GM21619 (cell line): Measurements from ENCODE around the gene ACTRT3.
"Not testable (repeated sequence)": the region's sequence is repeated elsewhere in the genome, so short reads cannot be mapped to it uniquely, and the experiment has no call there.

Experiments
- ATAC-seq: cut with Tn5 transposase; IDR thresholded peaks from one replicate; pipeline ENCODE4 v1.9.1; 2021; ENCODE audit not compliant: unreplicated experiment

ACTRT3 gene

DNA sequence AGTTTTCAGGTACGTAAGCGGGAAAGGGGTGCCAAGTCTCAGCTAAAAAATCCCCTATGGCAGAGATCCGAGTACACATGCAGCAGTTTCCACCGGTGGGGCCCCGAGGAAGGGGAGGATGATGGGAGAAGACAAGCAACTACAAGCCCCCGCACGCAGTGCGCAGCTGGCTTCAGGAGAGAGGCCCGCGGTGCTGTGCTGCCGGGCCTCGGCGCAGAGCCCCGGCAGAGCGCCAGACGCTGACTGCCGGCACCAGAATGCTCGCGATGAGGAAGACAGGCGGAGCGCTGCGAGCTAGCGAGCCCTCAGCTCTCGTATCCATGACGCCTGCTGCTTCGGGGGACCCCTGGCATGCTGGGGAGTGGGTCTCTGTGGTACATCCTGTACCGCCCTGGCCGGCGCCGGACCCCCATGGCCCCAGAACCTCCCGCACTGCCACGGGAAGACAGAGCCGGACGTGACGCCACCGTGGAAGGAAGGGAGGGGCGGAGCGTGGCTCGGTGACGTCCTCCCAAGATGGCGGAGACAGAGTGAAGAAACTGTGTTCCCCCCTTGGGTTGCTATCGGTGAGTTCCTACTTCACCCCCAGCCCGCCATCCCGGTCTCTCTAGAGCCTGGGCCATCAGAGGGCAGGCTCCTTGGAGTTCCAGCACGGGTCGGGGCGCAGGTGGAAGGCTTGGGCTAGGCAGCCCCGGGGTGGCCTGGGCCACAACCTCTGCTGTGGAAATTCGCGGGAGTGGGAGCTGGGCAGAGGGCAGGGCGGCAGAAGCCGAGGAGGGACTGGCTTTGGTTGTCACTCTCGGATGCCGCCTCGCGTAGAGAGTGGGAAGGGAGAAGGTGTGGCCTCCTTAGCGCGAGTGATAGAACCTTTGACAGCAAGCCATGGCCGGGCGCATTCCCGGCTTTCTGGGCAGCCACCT, 3.8 kb upstream of the ACTRT3 start, which contains the start of gene MYNN:
TSS of gene MYNN (plus strand) at position 500 of the 920 bp plus-strand sequence. CDS start 900 bp downstream, outside the sequence.
- ATAC-seq = peak; percentile 83

DNA sequence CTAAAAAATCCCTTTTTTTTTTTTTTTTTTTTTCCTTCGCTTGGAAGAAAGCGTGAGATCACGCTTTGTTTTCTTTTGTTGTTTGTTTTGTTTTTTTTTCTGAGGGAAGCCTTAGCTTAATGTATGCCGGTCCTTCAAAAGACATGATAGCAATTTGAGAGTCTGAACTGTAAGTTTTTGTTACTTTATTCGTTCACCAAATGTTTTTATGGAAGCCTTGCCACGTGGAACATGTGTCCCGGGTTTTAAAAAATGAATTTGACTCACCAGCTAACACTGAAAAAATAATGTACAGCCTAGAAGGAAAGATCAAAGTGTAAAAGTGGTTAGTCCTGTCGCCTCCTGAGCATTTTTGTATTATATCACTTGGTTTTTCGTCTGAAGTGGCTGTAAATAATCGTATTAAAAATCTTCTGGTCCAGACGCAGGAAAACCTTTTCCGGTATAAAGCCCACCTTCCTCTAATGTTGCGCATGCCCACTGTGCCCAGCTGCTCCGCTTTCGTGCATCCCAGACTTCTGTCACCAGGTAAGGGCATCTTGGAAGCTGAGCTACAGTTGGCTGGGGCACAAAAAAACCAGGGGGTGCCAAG, 3.0 kb upstream of the ACTRT3 start:
- peak; percentile 14 for ATAC-seq

DNA sequence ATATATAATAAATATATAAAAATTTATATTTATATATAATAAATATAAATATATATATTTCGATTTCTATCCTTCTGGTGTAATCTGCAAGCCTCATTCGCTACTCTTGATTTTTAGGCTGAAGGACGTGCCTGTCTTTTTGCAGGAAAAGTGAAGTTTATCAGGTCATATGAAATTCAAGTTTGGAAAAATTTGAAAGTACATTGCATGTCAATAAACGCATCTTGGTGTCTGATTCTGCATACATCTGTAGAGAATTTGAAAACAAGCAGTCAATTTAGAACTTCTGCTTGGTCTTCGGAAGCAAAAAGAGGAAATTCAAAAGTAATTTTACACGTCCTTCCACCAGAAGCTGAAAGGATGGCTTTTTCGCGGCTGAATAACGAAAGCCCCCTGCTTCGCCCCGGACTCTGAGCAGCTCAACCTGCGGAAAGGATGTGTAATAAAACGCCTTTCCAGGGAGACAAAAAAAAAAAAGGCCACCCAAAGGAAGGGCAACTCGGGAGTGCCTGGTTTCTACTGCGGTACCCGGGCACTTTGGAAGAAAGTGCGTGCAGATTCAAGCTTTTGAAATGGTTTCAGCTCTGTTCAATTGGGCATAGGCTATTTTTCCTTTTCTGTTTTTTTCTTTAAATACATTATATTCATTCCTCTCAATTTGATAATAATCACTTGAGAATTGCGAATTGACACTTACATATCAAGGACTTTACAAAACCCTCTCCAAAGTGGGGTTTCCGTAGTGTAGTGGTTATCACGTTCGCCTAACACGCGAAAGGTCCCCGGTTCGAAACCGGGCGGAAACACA, 2.3 kb upstream of the ACTRT3 start:
- no peak for ATAC-seq

DNA sequence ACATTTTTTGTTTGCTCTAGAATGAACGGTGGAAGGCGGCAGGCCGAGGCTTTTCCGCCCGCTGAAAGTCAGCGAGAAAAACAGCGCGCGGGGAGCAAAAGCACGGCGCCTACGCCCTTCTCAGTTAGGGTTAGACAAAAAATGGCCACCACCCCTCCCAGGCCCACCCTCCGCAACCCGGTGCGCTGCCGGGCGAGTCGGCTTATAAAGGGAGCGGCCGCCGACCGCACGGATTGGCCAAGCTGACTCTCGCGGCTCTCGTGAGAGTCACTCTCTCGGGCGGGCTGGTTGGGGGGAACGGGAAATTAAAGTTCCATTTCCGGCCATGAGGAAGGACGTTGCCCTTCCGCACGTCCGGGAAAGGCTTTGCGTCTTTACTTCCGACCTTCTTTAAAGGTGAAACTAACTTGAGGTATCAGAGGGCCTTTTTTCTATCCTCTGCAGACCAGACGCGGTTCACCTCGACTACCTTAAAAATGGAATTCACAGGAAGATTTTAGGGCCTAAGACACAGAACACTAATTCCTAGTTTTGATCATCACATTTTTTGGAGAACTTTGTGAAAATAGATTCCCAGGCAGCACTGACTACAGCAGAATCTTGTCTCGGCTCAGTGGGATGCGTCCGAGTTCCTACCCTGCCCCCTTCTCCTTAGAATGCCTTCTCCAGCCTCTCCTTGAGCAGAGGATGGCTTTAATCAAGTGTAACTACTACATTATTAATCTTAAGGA, 4.3 kb downstream of the ACTRT3 start, which contains the start of gene TERC:
TSS of gene TERC (minus strand) at position 179 of the 731 bp plus-strand sequence.
- ATAC-seq = peak; percentile 73

DNA sequence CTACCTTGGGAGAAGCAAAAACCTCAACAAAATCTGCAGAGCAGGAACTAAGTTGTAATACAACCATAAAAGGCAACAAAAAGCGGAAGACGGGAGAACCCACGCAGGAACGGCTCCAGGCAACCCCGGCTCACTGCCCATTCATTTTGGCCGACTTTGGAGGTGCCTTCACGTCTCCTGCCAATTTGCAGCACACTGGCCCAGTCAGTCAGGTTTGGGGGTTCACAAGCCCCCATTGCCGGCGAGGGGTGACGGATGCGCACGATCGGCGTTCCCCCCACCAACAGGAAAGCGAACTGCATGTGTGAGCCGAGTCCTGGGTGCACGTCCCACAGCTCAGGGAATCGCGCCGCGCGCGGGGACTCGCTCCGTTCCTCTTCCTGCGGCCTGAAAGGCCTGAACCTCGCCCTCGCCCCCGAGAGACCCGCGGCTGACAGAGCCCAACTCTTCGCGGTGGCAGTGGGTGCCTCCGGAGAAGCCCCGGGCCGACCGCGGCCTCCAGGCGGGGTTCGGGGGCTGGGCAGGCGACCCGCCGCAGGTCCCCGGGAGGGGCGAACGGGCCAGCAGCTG, 5.0 kb downstream of the ACTRT3 start:
- peak; percentile 26 for ATAC-seq

DNA sequence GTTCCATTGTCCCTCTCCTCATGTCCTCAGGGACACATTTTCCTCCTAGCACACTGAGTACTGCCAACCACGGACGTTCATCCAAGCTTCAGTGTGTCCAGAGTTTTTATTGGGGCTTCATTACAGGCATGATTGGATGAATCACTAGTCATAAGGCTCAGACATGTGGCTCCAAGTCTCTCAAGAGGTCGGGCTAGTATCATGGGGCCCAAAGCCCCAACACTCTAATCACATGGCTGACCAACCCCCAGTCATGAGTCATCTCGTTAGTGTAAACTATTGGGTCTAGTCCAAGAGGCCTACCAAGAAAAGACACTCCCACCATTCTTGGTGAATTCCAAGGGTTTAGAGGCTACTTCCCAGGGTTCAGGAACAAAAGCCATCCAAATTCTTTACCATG, 8.9 kb downstream of the ACTRT3 start:
- no peak for ATAC-seq

DNA sequence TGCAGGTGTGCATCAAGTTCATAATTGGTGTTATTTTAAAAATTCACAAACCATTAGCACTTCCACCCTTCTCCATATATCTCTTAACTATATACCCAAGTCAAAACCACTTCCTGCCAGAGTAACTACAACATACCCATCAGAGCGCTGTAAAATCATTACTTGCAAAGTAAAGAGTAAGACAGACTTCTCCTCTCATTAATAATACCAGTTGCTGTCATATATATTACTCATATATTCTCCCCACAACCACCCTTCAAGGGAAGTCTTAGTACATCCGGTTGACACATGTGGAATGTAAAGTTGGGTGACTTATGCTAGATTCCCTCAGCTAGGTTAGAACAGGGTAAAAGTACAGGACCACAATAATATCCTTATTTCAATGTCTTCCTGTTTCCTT, 10.1 kb downstream of the ACTRT3 start:
- ATAC-seq = peak; percentile 52

DNA sequence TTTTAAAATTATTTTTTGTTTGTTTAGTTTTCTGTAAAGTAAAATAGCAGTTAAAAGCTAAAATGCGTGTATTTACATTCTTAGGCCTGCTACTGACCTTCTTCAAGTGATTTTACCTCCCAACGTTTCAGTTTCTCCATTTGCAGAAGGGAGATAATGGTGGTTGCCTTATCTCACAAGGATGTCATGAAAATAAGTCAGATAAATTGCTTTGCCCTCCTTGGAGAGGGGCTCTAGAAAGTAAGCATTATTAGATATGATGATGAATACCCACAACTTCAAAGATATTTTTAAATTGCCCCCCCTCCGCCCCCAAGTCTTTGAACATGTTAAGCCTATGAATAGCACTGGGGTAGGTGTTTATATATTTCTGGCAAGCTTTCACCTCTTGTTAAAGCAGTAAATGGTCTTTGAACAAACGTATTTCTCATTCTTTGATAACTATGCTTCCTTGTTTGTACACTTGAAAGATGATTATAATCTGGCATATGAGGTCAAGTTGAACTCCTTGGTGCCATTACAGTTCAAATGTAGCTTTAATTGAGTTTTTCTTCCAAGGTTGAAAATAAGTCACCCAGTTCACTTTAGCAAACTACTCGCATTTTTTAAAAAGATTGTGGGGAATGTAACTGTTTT, 10.9 kb downstream of the ACTRT3 start:
- ATAC-seq = no peak

DNA sequence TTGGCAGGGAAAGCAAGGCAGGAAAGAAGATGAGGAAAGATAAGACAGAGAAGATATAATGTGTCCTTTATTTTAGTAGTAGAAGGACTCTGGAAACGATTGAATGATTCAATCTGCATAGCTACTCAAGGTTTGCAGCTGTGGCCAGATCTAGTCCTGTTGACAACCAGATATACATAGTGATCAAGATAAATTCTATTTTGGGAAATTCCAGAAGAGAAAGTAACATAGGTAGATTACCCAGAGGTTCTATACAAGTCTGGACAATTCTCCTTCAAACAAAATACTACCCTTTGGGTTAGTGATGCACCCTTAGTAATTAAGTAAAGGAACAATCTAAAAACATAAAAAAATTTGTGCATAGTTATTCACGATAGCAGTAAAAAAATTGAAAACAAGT, 13.9 kb downstream of the ACTRT3 start:
- no peak for ATAC-seq

DNA sequence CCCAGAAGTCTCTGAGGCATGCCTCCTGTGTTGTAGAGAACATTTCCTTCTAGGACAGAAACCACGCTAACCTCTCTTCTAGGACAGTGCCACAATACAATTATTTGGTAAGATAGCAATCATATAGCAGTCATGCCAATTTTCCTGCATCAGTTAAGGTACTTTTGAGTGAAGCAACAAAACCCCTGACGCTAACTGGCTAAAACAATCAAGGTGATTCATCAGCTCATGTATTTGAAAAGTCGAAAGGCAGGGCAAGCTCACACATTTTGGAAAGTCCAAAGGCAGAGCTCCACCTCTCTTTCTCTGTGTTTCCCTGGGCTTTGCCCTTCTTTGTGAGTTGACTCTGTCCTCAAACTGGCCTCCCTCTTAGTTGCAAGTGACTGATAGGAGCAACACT, 14.7 kb downstream of the ACTRT3 start:
- ATAC-seq = no peak

DNA sequence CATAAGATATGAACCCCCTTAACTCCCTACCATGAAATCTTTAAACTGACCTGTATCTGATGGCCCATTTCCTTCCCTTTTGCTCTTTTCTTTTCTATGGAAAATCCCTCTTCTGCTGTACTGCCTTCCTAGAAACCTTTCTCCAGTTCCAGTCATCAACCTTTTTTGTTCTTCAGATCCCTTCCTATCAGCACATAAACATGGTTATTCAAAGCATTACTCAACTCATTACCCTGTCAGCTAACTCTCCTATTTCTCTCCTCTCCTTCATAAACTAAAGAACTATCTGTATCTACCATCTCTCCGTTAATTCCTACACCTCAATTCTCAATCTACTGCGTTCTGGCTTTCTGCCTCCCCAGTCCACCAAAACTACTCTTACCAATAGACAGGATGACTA, 17.5 kb downstream of the ACTRT3 start:
- ATAC-seq = no peak

DNA sequence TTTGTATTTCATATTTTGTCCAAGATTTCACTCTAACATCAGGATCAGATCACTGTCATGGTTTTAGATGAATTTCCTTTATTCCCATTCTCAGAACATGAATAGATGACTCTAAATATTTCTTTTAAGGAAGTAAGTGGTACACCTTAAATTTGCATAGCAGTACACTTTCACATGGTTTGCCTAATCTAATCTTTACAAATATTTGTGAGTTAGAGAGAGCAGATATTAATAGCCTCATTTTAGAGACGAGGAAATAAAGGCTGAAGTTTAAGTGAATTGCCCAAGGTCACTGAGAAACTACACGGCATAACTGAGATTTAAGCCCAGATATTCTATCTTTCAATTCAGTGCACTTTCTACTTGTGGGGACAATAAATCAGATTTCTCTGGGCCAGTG, 18.7 kb downstream of the ACTRT3 start:
- no peak for ATAC-seq

DNA sequence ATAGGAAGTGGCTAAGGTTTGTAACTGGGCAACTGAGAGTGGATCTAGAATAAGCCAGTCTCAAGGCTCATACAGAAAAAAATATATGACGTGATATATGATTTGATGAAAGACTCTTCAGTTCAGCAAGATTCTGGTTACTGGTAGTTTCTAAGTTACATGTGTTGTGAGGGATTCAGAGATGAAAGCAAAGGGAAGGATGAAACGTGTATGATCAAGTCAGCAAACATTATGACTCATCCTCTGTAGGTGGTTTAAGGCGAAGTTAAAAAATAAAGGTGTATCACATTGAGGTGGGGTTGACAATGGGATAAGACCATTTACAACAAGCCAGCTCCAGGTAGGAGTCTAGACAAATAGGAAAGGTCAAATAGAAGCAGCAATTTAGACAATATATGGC, 20.7 kb downstream of the ACTRT3 start:
- no peak for ATAC-seq

DNA sequence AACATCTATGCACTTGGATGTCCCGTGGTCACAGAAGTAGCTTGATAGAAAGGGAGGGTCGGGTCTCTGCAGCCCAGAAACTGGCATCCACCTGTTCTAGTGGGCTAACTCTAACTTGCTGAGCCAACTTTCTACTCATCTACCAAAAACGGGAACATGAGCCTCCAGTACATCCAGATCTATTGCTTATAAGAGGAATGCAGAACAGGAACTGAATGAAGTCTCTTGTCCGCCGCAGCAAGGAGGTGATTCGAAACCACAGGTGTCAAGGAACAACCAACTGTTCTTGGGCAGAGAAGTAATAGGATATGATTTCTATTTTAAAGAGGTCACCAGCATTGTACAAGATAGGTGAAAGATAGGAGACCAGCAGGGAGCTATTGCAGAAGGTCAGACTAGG, 22.4 kb downstream of the ACTRT3 start:
- ATAC-seq = no peak

DNA sequence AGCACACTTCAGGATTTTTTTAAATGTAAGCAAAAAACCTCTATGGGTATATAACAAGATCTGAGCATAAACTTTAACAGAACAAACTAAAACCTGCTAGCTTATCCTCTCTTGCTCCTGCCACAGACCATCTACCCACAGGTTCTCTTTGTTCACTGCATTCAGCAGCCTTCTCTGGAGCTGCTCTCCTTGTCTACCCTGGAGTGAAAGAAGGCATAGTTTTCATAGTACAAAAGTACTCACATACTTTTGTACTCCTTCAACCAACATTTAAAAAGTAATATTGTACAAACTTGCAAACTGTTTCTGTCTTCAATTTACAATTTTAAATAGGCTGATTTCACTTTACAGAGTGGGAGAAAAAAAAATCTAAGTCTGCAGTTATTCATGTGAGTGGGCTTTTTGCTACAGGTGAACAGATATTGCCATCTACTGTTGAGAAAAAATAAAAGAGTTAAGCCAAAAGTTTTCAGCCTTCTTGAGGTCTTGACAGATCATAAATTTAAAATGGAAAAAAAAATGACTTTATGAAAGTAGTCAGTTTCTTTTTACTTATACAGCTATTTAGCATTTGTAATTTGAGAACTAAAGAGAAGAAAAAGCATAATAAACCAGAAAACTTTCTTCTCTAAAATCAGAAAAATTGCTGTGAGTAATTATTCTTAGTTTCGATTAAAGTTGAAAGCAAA, 24.9 kb downstream of the ACTRT3 start:
- no peak for ATAC-seq

DNA sequence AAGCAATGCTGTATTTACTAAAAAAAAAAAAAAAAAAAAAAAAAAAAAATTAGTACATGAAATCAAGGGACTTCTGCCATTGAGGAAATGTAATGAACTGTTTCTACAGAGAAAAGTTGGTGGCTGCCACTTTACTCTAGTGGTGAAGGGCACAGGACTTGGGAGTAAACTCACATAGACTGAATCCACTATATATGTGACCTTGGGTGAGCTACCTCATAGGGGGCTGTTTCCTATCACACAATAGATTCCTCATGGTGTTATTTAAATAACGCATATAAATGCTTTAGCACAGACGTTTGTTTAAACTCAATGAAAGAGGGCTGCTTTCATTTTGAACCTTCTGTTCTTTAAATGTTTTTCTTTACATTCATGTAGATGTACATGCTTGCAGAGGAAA, 30.3 kb downstream of the ACTRT3 start:
- ATAC-seq = no peak

DNA sequence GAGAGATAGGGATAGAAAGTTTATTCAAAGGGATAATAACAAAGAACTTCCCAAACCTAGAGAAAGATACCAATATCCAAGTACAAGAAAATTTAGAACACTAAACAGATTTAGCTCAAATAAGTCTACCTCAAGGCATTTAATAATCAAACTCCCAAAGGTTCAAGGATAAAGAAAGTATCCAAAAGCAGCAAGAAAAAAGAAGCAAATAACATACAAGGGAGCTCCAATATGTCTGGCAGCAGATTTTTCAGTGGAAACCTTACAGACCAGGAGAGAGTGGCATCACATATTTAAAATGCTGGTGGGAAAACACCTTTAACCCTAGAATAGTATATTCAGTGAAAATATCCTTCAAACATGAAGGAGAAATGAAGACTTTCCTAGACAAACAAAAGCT, 37.5 kb downstream of the ACTRT3 start:
- ATAC-seq = not testable (repeated sequence)

DNA sequence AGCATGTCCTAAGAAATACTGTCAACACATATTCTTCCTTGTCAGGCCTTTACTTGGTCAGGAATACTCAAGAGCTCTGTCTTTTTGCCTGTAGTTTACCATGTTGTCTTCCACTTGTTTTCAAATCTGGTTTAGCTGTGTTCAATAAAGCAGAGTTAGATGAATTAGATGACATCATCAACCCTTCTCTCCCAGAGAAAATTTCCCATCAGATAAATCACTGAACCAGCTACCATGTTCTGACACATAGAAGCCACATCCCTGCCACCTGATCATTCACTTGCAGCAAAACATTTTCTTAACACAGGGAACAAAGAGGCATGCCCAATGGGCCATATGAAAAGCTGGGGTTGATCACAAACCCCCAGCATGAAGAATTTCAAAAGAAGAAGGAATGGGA, 46.6 kb downstream of the ACTRT3 start:
- no peak for ATAC-seq

DNA sequence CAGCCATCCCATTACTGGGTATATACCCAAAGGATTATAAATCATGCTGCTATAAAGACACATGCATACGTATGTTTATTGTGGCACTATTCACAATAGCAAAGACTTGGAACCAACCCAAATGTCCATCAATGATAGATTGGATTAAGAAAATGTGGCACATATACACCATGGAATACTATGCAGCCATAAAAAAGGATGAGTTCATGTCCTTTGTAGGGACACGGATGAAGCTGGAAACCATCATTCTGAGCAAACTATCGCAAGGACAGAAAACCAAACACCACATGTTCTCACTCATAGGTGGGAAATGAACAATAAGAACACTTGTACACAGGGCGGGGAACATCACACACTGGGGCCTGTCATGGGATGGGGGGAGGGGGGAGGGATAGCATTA, 50.9 kb downstream of the ACTRT3 start:
- ATAC-seq = not testable (repeated sequence)
